HG03139 (cell line): Measurements from ENCODE around the gene ABHD11.

Experiments used
- ATAC-seq: cut with Tn5 transposase; IDR thresholded peaks from one replicate; pipeline ENCODE4 v1.9.1; 2021; ENCODE audit not compliant: unreplicated experiment

ABHD11 gene

DNA sequence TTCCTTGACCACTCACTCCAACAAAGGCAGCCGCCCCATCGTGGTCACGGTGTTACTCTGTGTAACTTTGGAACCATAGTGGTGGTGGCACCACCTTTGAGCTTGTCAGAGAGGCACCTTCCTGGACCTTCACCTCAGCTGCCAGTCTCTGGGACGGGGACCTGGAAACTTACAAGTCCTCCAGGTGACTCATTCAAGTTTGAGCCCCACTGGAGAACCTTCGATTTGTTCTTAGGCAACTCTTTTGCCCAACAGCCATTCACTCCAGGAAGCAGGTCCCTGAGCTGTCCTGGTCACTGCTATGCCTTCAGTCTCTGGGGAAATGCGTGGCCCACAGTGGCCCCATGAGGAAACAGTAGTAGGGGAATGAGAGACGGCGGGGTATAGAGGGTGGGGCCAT lies 36.4 kb downstream of the ABHD11 start:
- no peak for ATAC-seq

DNA sequence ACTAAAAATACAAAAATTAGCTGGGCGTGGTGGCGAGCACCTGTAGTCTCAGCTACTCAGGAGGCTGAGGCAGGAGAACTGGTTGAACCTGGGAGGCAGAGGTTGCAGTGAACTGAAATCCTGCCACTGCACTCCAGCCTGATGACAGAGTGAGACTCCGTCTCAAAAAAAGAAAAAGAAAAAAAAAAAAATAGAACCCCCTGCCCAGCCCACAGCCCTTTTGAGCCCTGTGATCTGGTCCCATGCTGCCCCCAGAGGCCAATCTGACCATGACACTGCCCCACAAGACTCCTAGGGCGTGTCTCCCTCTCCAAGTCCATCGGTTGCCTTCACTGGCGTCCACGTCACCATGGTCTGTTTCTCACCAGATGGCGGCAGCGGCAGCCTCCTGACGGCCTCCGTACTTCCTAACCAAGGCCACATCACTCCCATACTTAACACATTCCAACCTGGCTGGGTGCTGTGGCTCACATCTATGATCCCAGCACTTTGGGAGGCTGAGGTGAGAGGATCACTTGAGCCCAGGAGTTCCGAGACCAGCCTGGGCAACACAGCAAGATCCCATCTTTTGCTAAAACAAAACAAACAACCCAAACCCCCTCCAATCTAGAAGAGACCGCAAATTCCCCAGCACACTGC lies 37.1 kb downstream of the ABHD11 start:
- ATAC-seq, result no peak

DNA sequence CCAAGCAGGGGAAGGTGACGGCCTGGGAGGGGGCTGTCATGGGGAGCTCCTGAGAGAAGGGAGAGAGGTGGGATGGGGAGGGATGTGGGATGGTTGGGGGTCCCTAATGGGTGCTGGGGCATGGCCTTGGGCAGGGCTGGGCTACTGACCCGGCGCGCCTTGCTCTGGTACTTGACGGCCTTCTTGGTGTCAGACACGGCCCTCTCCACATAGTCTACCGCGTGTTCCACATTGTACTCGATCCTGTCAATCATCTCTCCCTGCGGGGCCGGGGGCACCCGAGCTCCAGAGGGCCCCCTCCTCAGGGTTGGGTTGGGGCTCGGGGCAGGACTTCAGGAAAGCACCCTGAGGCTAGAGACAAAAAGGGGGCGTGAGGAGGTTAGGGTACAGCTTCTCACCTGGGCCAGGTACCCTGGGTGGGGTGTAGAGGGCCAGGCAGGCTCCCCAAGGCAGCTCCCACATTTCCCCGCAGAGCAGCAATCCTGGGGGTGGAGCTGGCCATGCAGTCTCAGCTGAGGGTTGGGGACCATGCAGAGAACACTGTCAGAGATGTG lies 37.9 kb downstream of the ABHD11 start:
- ATAC-seq, result no peak

DNA sequence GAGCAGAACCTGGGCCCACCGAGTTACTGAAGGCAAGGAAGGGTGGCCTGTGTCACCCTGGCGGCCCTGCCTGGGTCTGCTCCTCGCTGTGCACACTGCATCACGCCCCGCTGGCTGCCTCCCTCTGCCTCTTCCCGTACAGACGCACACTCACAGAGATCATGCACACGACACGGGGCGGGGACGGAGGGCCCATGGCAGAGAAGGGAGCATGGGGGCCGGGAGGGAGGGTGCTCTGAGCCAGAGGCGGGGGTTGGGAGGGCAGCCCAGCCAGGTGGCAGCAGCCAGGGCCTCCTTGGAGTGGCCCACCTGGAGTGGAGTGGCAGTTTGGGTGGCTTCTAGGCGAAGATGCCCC lies 38.6 kb downstream of the ABHD11 start:
- ATAC-seq, result no peak

DNA sequence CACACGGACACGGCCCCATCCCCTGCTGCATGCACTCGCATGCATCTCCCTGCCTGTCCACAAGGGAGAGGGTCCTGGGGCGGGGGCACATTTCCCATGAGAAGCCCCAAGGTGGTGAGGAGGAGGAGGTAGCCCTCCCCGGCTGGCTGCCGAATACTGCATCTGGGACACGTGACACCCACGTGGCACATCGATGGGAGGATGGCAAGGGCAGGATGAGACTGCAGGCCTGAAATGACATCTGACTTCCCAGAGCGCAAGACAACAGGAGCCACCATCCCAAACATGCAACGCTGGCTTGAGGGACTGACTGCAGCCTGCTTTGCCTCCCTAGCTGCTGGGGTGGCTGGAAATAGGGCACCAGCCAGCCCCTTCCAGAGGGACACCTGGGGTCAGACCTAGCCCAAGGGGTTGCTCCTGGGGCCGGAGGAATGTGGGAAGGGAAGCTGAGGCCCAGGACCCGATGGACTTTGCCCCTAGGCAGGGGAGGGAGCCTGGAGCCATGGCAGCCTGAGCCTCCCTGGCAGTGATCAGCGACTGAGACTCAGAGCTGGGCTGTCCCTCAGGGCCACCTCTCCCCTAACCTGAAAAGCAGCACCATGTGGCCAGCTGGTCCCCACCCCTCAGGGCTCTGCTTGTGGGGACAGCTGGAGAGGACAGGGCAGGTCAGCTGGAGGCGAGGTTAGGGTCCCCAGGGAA lies 39.1 kb downstream of the ABHD11 start:
- no peak for ATAC-seq

DNA sequence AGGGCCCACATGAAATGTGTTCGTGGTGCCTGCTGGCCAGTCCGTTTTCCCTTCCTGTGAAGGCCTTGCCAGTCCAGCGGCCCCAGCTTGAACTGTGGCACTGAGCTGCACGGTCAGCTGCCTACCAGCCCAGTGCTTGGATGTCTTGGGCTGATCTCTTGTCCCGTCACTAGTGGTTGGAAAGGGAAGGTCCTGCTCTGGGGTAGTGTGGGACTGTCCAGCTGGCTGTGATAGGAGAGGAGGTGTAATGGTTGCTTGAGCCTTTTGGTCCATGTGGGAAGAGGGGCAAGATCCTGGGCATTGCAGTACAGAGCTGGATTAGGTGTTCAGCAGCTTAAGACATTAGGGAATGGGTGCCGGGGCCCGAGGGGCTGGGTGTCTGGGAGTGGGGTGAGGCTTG lies 40.2 kb downstream of the ABHD11 start:
- ATAC-seq, result no peak

DNA sequence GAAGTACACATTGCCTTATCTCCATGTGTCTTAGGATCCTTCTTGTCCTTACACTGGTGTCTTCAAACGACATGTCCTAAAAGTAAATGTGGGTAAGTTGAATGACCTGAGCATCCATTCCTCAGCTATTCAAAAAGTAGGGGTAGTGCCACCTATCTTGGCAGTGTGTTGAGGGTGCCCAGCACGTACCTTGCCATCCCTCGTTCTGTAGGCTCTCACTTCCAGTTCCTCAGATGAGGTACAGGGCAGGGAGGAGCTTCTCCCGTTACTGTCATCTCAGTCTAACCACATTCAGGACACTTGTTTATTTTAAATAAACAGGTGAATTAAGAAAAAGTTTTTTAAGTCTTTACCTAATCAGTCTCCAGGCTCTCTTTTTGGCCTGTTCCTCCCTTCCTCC lies 42.2 kb downstream of the ABHD11 start:
- ATAC-seq, result no peak

DNA sequence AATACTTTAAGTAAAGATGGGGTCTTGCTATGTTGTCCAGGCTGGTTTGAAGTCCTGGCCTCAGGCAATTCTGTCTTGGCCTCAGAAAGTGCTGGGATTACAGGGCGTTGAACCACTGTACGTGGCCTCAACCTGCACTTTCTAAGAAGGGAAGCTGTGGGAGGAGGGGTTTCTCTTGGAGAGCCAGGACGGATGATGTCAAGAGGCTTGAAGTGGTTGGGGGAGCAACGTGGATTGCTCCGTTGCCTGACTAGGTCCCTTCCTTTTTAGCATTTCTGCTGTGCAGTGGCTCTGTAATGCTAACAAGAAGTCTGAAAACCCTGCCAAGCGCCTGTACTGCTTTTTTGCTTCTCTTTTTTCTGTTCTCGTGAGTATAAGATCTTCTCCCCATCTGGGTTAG lies 48.0 kb downstream of the ABHD11 start:
- ATAC-seq, result no peak

DNA sequence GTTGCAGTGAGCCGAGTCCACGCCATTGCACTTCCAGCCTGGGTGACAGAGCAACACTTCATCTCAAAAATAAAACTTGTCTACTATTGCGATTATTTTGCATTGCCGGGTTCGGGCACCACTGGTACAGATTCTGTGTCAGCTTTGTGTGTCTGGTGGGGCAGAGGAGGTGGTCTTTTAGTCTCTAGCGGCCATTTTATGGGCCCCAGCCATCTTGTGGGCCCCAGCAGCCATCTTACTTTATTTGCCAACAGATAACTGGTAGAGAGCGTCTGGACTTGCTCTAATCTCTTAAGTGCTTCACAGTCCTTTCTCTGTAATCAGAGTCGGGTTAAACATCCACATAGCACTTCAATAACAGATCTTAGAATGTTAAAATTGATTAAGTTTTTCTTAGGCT lies 50.3 kb downstream of the ABHD11 start:
- ATAC-seq, result no peak
